GM12892 (cell line): ENCODE results near the gene ST7.
A peak's percentile ranks its signal among the peaks of the same experiment; 100 is the strongest.

ENCODE experiments used
- DNase-seq: peaks from one replicate; pipeline ENCODE4 v3.0.0; 2011; ENCODE audit not compliant: insufficient read length
- FAIRE-seq: peaks from 2 replicates; lab custom pipeline; 2011; peaks lifted over from hg19 to GRCh38; lab: Jason Lieb, UNC
- POLR2A ChIP-seq: IDR thresholded peaks from 2 replicates; pipeline ENCODE4 v1.6.1; 2011; ENCODE audit warnings: low read depth, low read length, control low read depth
- POLR2AphosphoS5 ChIP-seq: IDR thresholded peaks from 2 replicates; pipeline ENCODE4 v1.6.1; 2011; ENCODE audit warnings: low read depth, low read length, control low read depth
- TAF1 ChIP-seq: IDR thresholded peaks from 2 replicates; pipeline ENCODE4 v1.6.1; 2011; ENCODE audit warnings: low read depth, mild to moderate bottlenecking, control low read depth, low read length, borderline replicate concordance

ST7 gene

DNA sequence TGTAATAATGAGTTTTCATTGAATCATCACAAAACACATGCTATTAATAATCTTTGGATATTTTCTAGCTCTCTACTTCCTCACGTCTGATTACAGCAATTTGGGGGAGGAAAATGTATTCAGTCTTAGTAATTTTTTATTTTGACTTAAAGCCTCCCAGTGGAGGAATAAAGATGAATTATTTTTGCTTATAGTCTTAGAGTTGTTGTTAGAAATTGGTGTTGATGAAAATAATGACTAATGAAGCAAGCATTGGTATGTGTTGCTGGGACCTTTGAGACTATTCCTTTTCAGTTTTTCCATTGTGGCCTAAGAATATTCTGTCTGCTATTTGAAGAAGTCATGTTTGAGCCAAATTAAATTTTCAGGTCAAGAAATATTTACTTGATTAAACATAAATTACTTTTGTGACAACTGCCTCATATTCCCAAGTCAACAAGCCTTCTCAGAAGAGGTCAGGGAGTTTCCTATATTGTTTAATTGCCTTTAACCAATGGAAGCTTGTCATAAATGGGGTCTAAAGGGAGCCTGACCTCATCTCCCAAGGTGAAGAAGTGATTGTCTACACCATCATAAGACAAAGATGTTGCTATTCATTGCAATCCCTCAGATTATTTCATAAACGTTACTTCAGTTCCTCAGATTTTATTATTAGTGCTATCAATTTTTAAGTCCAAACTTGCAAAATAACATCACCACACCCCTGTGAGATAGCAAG, 90.0 kb downstream of the ST7 start:
- DNase-seq (no peak), FAIRE-seq (no peak)
- no peak for TF ChIP-seq POLR2A
- no peak for TF ChIP-seq TAF1
- TF ChIP-seq POLR2AphosphoS5, result no peak

DNA sequence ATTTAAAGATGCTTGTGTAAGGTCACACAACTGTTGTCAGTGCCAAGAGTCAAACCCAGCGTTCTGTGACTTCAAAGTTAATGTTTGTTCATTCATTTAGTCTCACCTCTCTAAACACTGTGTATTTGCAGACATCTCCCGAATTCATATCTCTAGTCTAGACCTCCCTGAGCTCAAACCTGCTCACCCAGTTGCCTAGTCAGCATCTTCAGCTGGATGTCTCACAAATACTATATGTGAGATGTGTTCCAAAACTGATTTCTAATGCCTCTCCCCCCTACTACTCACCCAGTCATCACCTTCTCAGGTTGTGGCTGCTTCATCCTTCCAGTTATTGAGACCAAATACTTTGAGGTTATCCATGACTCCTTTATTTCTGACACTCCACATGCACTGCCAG, 91.4 kb downstream of the ST7 start:
- no peak for DNase-seq
- no peak for TF ChIP-seq TAF1
- TF ChIP-seq POLR2A, result no peak
- no peak for TF ChIP-seq POLR2AphosphoS5
- peak; percentile 72 for FAIRE-seq

DNA sequence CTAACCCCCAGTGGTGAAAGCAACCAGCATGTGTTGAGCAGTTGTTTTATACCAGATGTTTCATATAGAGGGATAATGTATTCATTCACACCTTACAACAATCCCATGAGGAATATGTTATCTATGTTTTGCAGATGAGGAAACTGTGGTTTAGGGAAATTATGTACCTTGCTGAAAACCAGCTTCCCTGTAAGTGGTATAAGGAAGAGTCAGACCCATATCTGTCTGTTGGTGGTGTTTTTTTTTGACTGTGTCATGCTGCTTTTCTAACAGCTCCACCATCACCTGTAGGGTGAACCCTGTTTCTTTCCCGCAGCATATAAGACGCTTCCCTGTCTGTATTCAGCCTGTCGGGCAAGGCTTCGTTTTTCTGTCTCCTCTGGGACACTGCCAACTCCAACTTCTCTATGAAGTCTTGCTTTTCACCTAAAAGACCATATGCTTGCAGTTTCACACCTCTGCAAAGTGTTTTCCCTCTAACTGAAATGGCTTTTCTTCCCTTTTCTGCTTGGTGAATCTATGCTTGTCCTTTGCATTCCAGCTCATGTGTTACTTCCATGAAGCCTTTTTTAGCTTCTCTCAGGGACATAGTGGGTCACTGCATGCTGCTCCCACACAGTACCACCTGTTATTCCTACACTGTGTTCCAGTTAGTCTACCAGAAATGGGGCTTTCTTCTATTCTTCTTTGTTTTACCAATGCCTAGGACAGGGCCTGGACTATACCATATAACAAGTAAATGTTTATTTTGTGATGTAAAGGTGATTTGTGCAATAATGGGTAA, 92.8 kb downstream of the ST7 start:
- DNase-seq (no peak), FAIRE-seq (peak; percentile 57)
- TF ChIP-seq POLR2AphosphoS5 (no peak), TAF1 (no peak), POLR2A (no peak)

DNA sequence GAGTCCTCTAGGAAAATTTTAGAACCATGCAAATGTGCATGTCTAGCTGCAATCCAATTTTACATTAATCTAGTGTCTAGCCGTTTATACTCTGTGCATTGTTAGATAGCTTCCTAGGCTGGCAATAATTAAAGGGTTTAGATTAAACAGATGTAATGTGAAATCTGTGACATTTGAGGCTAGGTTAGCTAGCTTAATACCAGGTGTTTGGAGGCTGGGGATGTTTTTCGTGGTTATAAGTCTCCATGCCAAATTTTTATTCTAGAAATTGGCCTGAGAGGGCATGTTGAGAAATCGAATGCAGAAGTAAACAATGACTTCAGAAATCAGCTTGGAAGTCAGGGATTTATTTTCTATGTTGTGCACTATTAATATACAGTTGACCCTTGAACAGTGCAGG, 94.2 kb downstream of the ST7 start:
- no peak for FAIRE-seq
- DNase-seq, result no peak
- TF ChIP-seq POLR2AphosphoS5 (no peak), TAF1 (no peak), POLR2A (no peak)

DNA sequence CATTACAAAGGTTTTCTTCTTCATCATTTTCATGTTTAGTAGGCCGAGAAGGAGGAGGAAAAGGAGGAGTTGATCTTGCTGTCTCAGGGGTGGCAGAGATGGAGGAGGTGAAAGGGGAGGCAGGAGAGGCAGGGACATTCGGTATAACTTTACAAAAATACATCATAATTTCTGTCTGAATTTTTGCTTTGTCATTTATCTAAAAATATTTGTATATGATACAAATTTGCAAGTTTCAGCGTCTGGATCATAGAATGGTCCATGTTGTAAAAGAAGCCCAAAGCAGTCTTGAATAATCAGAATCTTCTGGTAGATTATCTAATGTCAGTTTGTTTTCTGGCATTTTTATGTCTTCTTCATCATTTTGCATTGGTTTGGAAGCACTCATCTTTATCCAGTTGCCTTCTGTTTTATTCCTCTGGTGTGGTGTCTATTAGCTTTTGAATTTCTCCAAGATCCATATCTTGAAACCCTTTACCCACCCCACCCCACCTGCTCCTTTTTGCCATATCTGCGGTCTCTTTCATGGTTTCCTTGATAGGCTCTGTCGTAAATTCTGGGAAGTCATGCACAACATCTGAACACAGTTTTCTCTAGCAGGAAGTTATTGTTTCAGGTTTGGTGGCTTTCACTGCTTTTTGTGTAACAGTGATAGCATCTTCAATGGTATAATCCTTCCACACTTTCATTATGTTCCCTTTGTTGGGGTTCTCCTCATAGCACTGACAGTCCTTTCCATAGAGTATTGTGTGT, 95.0 kb downstream of the ST7 start:
- DNase-seq, result no peak
- peak; percentile 17 for FAIRE-seq

DNA sequence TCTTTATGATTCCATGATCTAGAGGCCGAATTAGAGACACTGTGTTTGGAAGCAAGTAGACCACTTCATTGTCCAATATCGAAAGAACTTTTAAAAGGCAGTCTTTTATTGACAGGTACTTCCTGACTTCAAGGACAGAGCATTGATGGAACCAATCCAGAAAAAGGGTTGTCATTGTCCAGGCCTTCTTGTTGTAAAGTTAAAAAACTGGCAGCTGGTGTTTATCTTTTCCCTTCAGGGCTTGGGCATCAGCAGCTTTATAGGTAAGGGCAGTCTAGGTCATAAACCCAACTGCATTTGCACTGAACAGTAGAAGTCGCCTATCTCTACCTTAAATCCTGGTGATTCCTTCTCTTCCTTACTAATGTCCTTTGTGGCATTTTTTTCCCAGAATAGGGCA, 95.6 kb downstream of the ST7 start:
- FAIRE-seq, result no peak
- no peak for TF ChIP-seq POLR2A
- TF ChIP-seq TAF1, result no peak
- no peak for TF ChIP-seq POLR2AphosphoS5
- no peak for DNase-seq

More for the DNA sequence above, 95.0 kb downstream of the ST7 start:
- TF ChIP-seq TAF1 (no peak), POLR2A (no peak), POLR2AphosphoS5 (no peak)

DNA sequence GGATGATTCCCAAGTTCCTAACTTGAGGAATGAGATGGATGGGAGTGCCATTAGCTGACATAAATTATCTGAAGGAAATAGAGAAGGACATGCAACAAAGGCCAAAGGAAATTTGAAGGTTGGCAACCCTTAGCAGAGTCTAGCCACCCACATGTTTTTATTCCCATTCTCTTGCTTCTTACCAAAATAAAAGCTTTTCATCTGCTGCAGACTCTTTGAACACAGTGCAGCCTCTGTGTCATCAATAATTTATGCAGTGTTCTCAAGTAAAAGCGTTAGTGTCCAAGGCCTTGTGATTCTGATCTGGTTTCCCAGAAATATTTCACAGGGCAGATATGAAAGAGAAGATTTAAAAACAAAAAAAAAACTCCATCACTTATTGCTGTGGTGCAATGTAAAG, 98.5 kb downstream of the ST7 start:
- DNase-seq (no peak), FAIRE-seq (no peak)
- TF ChIP-seq POLR2A, result no peak
- no peak for TF ChIP-seq TAF1
- no peak for TF ChIP-seq POLR2AphosphoS5

DNA sequence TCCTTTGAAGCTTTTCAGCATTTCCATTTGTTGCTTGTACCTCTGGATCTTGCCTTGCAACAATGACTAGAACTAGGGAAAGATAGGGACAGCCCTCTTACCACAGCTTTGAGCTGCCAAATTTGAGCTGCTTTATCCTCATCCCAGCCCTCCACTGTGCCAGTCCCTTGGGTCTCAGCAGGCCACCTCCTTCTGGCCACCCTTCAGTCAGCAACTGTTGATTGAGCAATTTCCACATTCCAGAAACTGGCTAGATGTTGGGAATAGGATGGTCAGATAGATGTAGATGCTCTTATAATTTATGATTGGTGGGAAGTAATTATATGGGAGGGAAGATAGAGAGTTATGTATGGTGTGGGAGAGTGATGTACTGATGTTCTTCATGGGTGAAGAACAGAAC, 100.1 kb downstream of the ST7 start:
- TF ChIP-seq POLR2A (no peak), POLR2AphosphoS5 (no peak), TAF1 (no peak)
- FAIRE-seq (no peak), DNase-seq (no peak)

DNA sequence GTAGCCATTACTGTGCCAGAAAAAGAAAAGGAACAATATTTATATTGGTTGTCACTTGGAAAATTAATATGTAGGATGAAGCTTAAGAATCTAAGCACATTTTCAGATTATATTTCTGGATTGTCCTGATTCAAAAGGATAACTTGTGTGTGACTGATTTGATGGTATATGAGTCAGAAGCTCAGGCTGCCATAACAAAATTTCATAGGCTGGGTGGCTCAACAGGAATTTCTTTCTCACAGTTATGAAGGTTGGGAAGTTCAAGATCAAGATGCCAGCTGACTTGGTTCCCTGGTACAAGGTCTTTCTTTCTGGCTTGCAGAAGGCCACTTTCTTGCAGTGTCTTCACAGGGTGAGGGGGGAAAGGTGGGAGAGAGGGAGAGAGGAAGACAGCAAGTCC, 108.5 kb downstream of the ST7 start:
- FAIRE-seq (no peak), DNase-seq (no peak)
- TF ChIP-seq POLR2A, result no peak
- TF ChIP-seq POLR2AphosphoS5, result no peak
- TF ChIP-seq TAF1, result no peak

DNA sequence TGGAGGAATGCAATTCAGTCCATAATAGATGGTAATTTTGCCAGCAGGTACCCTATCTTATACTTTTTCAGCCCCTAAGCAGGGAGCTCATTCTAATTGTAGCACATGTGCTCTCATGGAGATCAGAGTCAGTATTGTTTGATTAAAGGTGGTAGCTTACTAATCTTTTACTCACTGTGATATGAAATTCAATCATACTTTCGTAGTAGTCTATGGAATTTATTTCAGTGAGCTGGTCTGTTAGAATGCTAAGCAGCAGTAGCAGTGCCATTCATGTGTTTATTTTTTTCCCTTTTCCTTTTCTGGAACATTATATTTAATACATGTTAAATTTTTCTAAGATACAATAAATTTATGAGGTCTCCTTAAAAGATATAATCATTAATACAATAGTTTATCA, 109.0 kb downstream of the ST7 start:
- DNase-seq (no peak), FAIRE-seq (no peak)
- TF ChIP-seq POLR2AphosphoS5 (no peak), TAF1 (no peak), POLR2A (no peak)

DNA sequence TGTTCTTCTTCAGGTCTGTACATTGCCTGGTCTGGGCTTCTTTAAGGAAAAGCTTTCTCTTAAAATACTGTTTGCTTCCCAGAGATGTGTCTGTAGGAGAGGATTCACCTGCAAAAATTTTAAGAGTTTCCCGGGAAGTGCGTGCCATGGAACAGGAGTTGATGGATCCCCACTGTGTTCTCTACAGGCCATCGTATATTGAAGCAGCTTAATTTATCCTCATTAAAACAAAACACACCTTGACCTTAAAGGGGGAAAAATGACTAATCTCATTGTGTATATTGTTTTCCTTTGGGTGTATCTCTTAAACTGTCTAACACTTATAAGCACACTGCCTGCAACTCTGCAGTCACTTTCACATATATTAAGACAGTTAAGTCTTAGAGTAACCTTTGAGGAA, 111.4 kb downstream of the ST7 start:
- peak; percentile 33 for FAIRE-seq
- DNase-seq, result no peak
- TF ChIP-seq POLR2A, result no peak

DNA sequence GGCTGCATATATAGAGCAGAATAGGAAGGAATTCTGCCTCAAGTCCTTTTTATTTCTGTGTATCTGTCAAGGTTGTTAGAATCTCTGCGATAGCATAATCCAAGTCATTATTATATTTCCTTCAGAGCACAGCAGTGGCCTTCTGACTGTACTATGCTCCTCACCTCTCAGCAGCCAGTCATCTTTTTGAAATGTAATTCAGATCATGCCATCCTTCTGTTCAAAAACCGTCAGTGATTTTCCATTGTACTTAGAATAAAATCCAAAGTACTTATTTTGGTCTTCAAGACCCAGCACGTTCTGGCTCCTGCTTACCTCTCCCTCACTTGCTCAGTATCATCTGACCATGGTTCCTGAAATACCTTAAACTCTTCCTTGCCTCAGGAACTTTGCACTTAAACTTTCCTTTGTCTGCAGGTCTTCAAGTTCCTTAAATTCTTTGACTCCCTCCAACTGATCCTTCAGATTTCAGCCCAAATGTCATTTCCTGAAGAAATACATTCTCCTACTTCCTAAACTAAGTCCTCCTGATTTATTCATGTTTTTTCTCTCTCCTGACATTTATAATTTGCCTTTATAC, 112.4 kb downstream of the ST7 start:
- no peak for DNase-seq
- TF ChIP-seq POLR2AphosphoS5 (no peak), TAF1 (no peak)
- FAIRE-seq, result peak; percentile 42

DNA sequence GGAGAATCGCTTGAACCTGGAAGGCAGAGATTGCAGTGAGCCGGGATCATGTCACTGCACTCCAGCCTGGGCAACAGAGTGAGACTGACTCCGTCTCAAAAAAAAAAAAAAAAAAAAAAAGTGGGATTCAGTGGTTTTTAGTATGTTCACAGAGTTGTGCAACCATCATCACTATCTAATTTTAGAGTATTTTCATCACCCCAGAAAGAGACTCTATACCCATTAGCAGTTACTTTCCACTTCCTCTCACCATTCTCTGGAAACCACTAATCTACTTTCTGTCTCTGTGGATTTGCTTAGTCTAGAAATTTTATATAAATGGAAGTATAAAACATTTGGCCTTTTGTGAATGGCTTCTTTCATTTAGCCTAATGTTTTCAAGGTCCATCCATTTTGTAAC, 113.4 kb downstream of the ST7 start:
- TF ChIP-seq POLR2AphosphoS5 (no peak), POLR2A (no peak), TAF1 (no peak)
- DNase-seq, result no peak
- FAIRE-seq, result no peak
